PC-3 (cell line): ENCODE data around the gene C22orf15.

Experiments
- CTCF ChIP-seq: fragments of 300-600 bp; sonication (generic); conservative IDR thresholded peaks from 2 replicates; pipeline ENCODE4 v1.5.1; 2017; ENCODE audit warnings: antibody characterized with exemption, low read depth, mild to moderate bottlenecking, low read length
- EZH2 ChIP-seq: fragments of 300-600 bp; sonication (generic); IDR thresholded peaks from one replicate; pipeline ENCODE4 v1.6.1; 2017; ENCODE audit warnings: antibody characterized with exemption, mild to moderate bottlenecking, low read length; ENCODE audit not compliant: unreplicated experiment
- EZH2phosphoT487 ChIP-seq: fragments of 300-600 bp; sonication (generic); IDR thresholded peaks from 2 replicates; pipeline ENCODE4 v1.6.1; 2018; ENCODE audit warnings: mild to moderate bottlenecking, antibody characterized with exemption, low read length, borderline replicate concordance

- TF ChIP-seq CTCF (no peak), EZH2 (no peak), EZH2phosphoT487 (no peak)
Measured at GRCh38 chr22:23781065-23781464, 18.3 kb downstream of the C22orf15 start.
